Posterior cingulate gyrus (tissue), 11 donors: ENCODE results near the gene OR56A4.
A peak's percentile ranks its signal among the peaks of the same experiment; 100 is the strongest.
"Not testable (repeated sequence)": the region's sequence is repeated elsewhere in the genome, so short reads cannot be mapped to it uniquely, and the experiment has no call there.

Source experiments
- DNase-seq, 10 donors: peaks; one replicate each; pipeline versions ENCODE4 v3.0.0 to v3.0.0-alpha.2; 2020 to 2021; ENCODE audit warnings: mixed read lengths in 3 of 10
- intact Hi-C: fragments of 100-400 bp; cut with DNase I; formaldehyde crosslinking; loops from one replicate; pipeline ENCODE4 v1.15.1; 2023

Gene OR56A4

DNA sequence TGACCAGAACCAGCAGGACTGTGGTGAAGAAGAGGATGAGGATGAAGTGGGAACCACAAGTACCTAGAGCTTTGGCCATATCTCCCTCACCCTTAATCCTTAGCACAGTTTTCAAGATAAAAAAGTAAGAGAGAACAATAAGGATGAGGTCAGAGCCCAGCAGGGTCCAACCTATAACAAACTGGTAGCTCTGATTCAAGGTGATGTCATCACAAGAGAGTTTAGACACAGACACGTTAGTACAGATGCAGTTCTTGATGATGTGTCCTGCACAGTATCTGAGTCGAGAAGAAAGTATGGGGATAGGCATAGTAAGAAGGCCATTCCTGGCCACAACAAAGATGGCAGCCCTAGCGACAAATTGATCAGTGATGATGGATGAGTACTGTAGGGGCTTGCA lies 39.0 kb downstream of the OR56A4 start:
- intact Hi-C loops = no loop called here
- DNase-seq = no peak

DNA sequence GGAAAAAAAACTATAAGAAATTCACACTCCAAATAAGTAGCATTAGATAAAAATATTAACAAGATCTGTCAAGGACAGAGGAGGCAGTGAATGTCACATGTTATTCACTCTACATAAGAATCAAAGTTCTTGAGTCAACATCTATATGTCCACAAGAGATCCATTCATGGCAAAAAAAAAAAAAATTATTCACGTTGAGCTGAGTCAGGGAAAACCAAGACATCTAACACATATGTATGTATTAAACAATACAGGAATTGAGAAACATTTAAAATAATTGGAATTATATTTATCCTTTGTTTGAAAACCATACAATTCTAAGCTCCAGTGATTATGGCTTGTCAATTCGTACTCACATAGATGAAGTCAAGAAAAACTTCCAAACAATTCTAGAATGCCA lies 39.8 kb downstream of the OR56A4 start:
- intact Hi-C loops = no loop called here
- no peak for DNase-seq

DNA sequence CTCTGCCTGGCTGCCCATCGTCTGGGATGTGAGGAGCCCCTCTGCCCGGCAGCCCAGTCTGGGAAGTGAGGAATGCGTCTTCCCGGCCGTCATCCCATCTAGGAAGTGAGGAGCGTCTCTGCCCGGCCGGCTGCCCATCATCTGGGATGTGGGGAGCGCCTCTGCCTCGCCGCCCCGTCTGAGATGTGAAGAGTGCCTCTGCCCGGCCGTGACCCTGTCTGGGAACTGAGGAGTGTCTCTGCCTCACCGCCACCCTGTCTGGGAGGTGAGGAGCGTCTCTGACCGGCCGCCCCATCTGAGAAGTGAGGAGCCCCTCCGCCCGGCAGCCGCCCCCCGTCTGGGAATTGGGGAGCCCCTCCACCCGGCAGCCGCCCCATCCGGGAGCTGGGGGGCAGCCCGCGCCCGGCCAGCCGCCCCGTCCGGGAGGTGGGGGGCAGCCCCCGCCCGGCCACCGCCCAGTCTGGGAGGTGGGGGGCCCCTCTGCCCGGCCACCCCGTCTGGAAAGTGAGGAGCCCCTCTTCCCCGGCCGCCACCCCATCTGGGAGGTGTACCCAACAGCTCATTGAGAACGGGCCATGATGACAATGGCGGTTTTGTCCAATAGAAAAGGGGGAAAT lies 45.9 kb downstream of the OR56A4 start:
- intact Hi-C loops = not testable (repeated sequence)
- peak in 1 of 10 donors; percentile 81 for DNase-seq

DNA sequence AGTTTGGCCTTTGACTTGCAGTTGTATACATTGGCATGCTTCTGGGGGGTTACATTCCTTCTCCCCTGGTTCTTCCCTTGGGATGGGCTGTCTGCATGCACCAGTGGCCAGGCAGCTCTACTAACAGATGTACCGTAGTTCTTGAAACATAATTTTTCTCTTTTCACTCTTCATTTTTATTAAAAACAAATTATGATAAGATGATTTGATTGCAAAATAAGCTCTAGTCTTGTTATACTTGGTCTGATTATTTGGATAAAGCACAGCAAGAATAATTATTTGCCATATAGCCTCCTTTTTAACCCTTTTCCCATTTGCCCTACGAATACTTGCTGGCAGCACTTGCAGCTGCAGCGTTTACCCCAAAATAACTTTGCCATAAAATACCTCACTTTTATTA lies 51.2 kb downstream of the OR56A4 start:
- intact Hi-C loops = no loop called here
- DNase-seq = no peak
